Activated gamma-delta T cell (primary cell): ENCODE data around the gene SAMD8.

Experiments used
- DNase-seq: peaks from one replicate; lab custom pipeline; 2025; lab: John Stamatoyannopoulos, UW
- total RNA-seq, 2 donors: gene quantifications; one replicate each; lab custom pipeline; 2026; lab: John Stamatoyannopoulos, UW

The SAMD8 gene
- total RNA-seq: 65.9 to 71.2 reads per million in 2 donors

DNA sequence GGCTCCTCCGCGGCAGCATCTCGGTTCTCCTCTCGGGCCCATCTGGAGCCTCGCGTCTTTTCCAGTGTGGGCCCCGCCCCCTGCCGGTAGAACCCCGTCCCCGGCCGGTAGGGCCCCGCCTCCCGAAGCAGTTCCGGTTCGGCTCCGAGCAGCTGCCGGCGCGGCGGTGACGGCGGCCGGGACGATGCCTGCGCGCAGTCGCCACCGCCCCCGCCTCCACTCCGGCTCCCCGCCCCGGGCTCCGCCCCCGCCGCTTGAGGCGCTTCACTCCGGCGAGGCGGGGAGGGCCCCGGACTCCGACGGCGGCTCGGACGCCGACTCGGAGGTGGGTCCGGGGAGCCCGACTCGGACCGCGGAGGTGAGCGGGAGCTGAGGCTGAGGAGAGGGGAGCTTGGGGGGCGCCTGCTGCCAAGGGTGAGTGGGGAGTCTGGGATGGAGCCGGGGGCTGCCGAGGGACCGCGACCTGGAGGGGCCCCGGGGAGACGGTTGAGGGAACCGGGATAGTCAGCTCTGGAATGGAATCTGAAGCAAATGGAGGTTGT lies at the start of gene SAMD8:
SAMD8 (plus strand) TSS at position 292 of the 542 bp plus-strand sequence. CDS start 38,873 bp downstream, outside the sequence.
- DNase-seq: peak; percentile 92

DNA sequence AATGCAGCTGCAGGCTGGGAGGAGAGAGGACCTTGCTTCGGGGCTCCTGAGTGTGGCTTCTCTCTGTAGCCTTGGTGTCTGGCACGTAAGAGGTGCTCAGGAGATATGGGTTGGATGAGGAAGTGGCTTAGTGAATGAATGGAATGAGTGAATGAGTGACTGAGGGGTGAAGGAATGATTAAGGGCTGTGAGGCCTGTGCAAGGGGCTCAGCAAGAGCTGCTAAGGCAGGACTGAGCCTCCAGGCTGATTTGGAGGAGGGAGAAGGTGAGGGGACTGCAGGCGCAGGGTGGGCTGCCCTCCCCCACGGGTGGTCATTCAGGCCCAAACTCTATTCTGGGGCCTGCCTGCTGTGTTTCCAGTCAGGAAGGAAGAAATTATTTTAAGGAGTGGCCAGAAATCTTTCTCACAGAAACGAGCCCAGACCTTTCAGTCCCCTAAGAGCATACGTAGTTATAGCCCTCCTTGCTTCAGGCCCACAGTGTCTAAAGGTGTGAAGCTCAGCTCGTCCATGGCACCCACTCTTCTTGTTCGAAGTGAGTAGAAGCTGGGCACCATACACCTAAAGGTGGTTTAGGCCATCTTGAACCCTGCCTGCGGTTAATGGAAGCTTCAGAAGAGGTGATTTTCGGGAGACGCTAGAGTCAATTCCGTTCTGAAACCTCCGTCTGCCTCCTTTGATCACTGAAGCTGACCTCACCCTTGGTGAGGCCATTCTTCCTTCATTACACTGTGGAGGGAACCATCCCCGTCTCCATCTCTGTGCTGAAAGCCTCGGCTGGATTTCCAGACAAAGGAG lies 49.5 kb upstream of the SAMD8 start:
- DNase-seq: no peak

DNA sequence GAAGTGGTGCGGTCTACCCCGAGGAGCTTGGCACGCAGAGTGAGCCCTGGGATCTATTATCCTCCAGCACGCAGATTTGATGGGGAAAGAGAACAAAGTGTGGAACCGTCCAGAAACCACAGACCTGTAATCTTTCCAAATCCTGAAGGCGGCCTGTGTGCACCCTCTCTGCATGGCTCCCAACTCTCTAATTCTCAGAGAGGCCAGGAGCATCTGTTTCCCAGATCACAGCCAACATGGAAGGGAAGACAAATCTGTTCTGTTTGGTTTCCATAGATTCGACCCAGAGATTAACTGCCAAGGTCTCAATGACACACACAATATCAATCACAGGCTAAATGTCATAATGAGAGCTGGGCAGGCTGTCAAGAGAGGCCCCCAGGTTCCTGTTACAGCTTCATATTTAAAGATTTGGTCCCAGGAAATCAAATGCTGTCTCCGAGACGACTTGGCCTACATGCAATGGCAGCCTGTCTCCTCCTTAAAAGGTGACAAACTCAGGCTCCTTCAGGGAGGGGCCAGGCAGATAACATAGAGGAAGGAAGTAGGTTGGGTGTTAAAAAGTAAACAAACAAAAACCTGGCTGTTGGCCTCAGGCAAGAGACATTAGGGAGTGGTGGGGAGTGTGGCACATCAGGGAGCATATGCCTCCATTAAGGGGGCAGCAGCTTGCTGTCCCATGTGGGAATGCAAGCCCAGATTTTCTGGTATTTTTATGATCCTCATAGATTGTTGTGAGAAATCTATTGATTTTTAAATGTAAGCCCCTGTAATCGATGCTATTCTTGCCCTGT lies 48.8 kb upstream of the SAMD8 start:
- no peak for DNase-seq

DNA sequence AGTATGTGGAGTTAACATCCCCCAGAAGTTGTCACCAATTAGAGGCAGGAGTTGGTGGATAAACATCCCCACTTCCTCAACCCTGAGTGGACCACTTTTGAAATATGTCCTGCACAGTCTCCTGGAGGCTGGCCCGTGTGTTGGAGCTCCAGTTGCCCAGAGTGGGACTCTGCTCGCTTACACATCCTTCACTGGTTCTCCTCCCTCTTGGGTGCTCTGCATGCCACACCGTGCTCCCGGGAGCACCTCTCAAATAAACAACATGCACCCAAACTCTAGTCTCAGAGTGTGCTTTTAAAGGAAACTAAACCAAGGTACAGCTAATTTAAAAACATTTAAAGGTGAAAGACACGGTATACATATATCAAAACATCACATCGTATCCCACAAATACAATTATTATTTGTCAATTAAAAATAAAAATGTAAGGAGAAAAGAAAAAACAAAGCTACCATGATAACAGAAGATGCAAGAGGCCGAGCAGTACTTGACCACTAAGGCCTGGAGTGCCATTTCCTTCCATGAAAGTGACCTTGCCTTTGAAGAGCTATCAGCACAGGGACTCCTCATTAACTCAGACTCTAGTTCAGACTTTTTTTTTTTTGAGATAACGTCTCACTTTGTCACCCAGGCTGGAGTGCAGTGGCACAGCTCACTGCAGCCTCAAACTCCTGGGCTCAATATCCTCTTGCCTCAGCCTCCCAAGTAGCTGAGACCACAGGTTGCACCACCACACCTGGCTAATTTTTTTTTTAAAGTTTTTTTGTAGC lies 47.8 kb upstream of the SAMD8 start:
- DNase-seq: no peak

DNA sequence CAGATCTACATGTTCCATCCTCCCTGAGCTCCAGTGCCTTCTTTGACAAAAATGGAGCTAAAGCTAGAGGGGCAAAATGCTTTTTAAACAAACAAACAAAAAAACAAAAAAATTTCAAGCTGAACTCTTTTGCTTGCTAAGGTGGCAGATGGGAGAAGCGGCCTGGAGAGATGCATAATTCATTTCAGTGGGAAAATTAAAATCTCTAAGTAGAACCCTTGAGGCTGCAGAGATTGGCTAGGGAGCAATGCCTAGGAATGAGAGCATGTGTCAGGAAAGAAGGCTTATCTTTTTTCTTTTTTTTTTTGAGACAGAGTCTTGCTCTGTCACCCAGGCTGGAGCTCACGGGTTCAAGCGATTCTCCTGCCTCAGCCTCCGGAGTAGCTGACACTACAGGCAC lies 46.4 kb upstream of the SAMD8 start:
- no peak for DNase-seq

DNA sequence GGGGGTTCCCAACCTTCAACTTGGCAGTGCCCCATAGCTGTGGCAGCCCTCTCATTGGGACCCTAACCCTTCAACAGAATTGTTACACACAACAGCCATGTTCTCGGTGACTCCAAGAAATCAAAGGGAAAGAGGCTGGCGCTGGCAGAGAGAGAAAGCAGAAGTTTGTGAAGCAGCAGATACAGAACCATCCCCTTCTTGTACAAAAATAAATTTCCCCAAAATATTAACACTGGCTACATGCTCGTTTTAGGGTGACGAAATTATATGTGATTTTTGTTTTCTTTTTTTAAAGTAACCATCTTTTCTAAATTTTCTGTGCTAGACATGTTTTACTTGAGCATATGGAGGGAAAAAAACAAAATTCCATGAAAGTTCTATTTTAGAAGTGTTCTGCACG lies 45.2 kb upstream of the SAMD8 start:
- DNase-seq: no peak

DNA sequence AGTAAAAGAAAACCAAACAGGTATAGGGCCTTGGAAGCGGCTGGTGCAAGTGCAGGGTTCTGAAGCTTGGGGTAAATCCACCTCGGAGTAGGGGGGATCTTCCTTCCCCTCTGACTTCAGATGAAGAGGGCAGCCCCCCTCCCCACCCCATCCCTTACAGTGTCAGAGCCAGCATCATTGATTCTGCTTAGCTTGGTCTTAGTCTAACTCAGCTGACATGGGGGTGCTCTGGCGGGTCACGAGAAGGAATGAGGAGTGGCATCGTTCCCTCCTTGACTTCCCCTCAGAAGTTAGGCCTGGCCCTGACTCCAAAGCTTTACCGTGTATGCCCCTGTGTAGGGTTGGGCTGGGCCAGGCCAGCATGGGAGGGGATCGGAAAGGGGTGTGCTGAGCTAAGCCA lies 44.2 kb upstream of the SAMD8 start:
- DNase-seq: no peak

DNA sequence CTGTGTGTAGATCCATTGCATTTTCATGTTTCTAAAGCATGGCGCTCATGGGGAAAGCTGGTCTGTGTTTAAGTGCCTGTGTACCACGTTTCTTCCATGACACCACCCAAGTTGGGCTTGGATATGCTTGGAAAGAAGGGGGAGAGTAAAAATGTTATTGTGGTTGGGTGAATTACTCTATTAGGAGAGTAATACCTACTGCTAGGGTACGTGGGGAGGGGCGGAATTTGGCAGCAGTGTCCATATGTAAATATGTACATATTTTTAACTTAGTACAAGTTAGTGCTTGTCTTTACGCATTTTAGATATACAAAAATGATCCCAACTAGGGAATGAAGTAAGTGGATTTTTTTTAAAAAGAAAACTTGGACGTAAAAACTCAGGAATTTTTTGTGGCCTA lies 42.9 kb upstream of the SAMD8 start:
- no peak for DNase-seq

DNA sequence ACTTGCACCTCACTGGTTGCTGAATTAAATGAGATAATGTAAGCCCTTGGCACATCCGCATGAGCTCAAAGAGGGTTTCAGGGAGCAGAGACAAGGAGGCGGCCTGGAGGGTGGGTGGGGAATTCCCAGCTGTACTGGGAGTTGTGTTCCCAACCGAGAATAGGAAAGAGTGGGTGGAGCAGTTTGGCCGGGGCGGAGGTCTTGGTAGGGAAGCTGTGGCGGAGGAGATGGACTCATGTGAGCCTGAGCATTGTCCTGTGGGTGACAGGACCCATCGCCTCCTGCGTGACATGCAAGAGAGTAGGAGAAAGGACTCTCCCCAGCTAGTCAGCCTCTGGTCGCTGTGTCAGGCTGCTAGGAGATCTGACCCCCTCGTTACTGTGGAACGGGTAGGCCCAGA lies 41.0 kb upstream of the SAMD8 start:
- DNase-seq: no peak

DNA sequence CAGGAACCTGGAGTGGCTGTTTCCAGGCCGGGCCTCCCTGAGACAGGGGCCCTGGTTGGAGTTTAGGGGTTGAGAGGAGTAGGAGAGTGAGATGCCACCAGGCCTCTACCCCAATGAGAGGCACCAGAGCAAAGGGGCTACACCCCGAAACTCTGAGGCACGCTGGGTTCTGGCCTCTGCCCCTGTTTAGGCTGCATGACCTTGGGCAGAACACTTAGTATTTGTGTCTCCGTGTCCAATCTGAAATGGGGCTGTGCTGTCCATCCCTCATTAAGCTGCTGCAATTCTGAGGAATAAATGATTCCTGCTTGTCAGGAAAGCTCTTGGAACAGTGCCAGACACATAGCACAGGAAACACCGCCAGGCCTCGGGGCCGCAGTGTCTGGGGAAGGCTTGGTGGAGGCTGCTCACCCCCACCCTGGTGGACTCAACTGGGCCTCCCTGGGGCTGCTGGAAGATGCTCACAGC lies 40.5 kb upstream of the SAMD8 start:
- no peak for DNase-seq

DNA sequence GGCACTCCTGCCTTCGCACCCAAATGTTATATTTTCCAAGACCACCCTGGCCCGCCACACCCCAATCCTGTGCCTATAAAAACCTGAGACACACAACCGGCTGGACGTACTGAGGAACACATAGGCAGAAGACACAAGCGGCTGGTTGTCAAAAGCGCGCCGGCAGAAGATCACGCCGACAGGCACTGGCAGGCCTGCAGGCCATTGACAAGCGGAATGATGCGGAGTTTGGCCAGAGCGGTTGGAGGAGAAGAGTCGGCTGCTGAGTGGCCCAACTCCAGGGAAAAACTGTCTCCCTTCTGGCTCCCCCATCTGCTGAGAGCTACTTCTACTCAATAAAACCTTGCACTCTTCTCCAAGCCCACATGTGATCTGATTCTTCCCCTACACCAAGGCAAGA lies 39.7 kb upstream of the SAMD8 start:
- DNase-seq: no peak

DNA sequence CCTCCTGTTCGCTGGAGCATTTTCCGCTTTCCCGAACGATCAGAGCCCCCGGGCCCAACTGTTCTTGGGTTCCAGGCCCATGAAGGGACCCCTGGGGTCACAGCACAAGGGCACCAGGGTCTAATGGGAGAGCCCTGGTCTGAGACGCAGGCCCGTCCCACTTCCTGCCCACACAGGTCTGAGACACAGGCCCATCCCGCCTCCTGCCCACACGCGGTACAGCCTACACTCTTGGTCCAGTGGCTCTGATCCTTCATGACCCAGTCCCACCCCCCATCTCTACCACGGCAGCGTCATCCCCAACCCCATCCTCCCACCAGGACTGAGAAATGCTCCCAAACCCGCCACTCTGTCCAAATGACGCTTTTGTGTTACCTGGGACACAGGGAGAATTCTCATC lies 38.7 kb upstream of the SAMD8 start:
- no peak for DNase-seq

DNA sequence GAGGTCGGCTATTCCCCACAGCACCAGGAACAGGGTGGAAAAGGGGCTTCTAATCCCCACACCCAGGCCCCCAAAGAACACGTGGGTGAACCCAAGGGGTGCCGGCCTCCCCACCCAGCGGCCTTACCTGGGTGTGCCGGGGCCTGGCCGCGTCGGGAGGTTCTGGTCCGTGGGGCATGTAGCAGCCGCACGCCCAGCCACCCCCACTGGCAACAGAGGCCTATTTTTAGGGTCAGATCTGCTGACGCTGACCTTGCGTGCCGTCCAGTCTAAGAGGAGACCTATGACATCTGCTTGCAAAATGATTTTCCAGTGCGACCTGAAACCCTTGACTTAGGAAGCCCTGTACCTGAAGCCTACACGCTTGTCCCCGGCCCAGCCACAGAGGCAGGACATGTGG lies 38.0 kb upstream of the SAMD8 start:
- DNase-seq: no peak

DNA sequence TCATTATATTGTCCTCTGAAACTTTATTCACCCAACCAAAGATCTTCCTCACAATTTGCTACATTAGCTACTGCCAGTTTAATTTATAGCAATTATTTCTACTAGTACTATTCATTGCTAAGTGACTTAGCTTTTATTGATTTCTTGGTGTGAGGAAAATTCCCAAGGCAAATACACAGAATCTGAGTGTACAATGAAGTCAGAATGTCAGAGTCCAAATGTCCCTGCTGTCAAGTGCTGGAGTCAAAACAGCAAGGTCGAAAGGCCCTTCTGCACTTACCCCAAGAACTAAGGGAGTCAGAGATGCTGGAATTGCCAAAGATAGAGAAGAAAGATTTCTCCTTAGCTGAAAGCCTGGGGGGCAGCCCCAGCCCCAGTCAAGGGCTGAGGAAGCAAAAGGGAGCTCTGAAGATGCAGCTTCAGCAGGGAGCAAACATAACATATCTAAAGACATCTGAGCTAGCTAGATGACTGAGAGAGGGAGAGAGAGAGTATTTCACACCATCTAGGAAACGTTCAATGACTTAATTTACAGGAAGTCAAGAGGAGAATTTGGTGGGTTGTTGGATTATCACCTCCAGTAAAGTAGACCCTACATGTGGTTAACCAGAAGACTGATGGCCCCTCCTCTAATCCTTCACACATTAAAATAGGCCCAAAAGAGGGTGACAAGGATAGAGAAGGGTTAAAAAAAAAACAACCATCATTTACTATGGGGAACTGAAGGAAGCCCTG lies 36.6 kb upstream of the SAMD8 start:
- no peak for DNase-seq

DNA sequence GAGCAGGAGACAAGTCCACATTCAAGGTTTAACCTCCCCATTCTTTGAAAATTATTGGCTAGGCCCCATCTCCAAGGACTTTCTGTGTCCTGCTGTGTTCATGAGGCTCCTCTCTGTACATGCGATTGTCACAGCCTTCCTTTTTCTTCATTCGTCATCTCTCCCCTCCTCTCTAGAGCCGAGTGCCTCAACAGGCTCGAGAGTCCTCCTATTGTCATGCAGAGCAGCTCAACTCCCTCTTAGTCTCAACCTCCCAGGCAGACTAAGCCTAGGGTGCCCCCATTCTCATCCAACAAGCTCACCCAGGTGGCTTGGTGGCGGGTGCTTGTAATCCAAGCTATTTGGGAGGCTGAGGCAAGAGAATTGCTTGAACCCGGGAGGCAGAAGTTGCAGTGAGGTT lies 35.1 kb upstream of the SAMD8 start:
- no peak for DNase-seq

DNA sequence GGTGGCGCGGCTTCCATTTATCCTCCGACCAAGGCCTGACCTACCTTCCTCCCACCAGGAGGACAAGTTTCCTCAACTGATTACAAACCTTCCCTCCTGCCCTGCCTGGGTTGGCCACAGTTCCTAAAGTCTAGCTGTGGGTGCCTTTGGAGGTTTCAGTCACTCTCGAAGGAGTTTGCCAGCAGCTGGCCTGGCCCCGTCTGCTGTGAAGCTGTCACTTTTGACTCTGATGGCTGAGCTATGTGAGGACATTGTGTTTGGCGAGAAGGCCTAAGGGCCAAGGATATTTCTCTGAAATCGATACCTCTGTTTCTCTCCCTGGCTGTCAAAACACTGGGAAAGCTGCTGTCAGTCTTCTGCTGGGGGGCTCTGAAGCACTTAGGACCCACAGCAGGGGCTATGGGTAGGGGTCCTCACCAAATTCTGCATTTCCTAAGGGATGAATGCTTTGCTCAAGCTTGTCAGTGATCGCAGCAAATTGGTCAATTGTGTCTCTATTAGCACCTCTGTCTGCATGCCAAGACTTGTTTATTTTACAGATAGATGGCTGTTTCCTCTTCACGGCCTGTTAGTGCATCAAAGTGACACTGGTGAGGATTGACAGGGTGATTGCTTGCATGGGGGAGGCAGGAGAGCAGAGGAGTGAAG lies 31.9 kb upstream of the SAMD8 start:
- DNase-seq: no peak

DNA sequence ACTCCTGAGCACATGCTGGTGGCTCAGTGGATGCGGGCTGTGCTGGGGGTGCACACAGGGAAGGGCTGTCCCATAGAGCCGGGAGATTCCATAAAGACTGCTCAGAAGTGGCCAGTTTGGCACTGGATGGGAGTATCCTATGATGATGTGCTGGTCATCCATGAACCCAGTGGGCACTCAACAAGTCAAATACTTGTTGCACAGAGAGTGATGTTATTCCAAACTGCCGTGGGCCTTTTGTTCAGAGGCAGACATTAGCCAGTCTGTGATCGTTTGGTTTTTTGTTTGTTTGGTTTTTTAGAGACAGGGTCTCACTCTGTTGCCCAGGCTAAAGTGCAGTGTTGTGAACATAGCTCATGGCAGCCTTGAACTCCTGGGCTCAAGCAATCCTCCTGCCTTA lies 30.9 kb upstream of the SAMD8 start:
- DNase-seq: no peak

DNA sequence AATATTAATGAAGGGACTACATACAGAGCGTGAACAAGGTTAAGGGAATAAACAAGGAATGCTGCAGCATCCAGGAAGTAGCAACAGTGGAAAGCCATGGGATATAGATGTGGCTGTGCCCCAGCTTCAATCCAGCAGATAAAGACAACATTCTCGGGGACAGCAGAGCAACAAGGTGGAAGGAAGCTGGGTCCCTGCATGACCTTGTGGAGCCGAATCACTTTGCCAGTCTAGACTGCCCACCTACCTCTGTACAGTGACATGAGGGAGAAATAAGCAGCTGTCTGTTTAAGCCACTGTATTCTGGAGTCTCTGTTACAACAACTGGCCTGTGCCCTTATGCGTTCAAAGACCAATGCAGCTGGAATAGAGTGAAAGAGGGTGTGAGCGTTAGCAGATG lies 30.1 kb upstream of the SAMD8 start:
- no peak for DNase-seq

DNA sequence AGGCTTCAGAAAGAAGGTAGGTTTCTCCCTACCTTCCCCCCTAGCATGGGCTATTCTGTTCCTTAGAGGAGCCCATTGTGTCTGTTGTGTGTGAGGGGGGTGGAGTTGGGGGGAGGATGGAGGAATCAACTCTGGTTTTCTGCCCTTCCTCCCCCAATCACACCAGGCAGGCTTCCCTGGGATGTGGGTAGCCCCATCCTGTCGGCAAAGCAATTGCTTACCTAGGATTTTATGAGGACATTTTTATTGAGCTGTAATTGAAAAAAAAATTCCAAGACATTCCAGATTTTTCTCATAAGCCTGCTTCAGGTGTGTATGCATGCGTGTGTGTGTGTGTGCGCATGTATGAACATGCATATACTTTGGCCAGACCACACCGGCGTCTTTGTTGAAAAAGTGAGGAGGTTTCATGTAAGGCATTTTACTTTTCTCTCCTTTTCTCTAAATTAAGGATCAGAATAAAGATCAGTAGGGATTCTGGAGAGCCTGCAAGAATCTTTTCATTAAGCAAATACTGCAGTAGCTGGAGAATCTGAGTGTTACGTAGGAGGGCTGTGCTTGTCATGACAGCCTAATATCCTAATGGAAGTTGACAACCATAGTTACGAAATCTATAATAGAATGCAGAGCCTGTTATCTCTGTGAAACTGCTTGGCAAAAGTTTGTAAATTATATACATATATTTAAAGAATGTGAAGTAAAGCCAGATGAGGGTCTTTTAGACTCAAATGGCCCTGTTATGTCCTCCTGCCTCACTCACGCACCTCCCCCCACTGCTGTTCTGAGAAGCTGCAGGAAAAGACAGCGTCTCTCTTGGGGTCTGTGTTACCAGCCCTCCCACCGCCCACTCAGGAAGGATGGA lies 27.3 kb upstream of the SAMD8 start:
- no peak for DNase-seq

DNA sequence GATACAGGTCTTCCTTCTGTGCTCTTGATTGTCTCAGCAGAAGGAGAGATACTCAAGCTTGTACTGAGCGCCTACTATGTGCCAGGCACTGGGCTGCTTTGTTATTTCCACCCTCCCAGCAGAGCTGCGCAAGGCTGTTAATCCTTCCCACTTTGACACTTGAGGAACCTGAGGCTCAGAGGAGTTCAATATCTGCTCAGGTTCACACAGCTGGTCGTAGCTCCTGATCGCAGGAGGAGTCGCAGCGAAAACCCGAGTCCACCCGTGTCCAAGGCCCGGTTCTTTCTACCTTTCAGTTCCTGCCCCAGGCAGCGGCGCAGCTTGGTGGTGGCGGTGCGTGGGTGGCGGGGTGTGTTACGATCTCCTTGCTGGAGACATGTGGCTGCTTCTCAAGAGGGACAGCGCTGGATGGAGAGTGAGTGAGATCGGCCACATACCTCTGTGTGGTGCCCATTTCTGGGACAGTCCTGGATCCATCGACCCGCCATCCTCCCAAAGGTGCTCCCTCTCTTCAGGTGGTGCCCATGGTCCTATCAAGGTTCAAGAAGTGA lies 26.5 kb upstream of the SAMD8 start:
- DNase-seq: no peak
